ENCODE results near the gene LTBP1. TPM values are rescaled to one million over a fixed set of nuclear protein-coding genes. Genes with fewer than 3 reads are reported as not detected.

The LTBP1 gene
- total RNA-seq, 1 donor: 33.7 TPM

DNA sequence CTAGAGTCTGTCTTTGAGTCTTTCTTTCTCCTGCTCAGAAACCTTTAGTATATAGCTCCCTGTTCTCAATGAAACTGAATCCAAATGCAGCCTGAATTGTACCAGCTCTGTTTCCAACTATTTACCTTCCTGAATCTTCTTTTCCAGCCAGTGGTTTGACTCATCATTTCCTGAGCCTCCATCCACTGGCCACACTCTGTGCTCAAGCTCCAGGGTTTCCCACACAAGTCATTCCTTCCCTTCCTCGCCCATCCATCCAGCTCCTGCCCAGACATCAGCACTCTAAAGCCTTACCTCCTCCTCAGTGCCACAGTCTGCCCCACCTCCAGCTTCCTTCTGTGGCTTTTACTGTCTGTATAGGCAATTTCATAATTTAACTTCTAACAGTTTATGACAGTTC is 296.1 kb downstream of the LTBP1 start:
- DNase-seq (ENCODE audit: low read depth): peak; percentile 52
- TF ChIP-seq, protein P1, sequence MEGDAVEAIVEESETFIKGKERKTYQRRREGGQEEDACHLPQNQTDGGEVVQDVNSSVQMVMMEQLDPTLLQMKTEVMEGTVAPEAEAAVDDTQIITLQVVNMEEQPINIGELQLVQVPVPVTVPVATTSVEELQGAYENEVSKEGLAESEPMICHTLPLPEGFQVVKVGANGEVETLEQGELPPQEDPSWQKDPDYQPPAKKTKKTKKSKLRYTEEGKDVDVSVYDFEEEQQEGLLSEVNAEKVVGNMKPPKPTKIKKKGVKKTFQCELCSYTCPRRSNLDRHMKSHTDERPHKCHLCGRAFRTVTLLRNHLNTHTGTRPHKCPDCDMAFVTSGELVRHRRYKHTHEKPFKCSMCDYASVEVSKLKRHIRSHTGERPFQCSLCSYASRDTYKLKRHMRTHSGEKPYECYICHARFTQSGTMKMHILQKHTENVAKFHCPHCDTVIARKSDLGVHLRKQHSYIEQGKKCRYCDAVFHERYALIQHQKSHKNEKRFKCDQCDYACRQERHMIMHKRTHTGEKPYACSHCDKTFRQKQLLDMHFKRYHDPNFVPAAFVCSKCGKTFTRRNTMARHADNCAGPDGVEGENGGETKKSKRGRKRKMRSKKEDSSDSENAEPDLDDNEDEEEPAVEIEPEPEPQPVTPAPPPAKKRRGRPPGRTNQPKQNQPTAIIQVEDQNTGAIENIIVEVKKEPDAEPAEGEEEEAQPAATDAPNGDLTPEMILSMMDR (IDR thresholded peaks at IDR 0.05; ENCODE audit: insufficient read depth, low read depth, low read length): no peak
- no peak overlapping the region for H3K4me3 ChIP-seq (ENCODE audit: low read depth, low read length)

DNA sequence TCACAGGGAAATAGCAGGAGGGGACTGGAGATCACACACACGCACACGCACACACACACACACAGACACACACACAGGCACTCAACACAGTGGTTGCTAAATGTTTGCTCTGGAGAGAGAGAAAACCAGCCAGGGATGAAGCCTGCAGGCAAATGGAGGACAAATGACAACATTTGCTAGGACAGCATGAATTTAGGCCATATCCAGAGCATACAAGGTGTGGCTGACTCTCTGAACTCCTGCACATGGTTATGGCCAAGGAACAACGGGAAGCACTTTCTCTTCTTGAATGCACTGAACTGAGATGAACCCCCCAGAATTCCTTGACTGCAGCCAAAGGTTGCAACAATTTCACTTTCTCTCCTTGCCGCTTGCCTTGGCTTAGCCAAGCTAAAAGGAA is 299.7 kb downstream of the LTBP1 start:
- TF ChIP-seq, protein P1 (IDR thresholded peaks at IDR 0.05; ENCODE audit: insufficient read depth, low read depth, low read length): no peak
- no peak for DNase-seq (ENCODE audit: low read depth)
- no peak overlapping the region for H3K4me3 ChIP-seq (ENCODE audit: low read depth, low read length)

DNA sequence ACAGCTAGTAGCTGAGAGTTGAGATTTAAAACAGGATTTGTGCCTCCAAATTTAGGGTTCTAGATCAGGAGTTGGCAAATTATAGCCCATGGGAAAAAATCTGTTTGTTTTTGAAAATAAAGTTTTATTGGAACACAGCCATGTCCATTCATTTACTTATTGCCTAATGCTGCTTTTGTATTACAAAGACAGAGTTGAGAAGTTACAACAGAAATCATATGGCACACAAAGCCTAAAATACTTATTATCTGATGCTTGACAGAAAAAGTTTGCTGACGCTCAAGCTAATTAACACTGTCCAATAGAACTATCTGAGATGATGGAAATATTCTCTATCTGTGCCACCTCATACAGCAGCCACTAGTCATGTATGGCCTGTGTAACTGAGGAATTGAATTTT is 300.6 kb downstream of the LTBP1 start:
- TF ChIP-seq, protein P1 (IDR thresholded peaks at IDR 0.05; ENCODE audit: insufficient read depth, low read depth, low read length): no peak
- no peak overlapping the region for H3K4me3 ChIP-seq (ENCODE audit: low read depth, low read length)
- DNase-seq (ENCODE audit: low read depth): no peak

DNA sequence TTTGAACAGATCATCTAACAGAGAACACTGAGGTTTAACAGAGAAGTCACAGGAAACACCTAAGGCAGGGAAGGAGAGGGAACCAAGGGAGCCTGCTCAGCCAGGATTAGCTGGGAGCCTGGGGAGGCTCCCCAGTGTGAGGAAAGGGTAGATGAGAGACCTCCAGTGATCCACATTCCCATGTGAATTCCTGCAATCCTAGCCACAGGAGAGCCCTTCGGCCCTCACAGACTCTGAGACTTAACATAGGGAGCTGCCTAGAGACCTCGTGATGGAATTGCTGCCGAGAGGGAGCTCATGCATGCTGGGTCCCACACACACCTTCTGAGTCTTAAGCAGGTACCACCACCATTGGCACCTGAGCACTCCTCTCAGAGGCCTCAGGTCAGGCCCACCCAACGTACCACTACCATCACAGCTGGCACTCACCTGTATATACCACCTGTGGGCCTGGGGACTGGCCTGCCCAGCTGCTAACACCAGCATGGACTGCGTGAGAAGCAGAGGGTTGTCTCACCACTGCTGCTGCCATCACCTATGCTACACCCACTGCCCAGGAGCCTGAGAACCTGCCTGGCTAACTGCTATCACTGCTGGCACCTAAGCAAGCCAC is 303.8 kb downstream of the LTBP1 start:
- H3K4me3 ChIP-seq (ENCODE audit: low read depth, low read length): no peak overlapping the region
- TF ChIP-seq, protein P1 (IDR thresholded peaks at IDR 0.05; ENCODE audit: insufficient read depth, low read depth, low read length): no peak
- DNase-seq (ENCODE audit: low read depth): no peak

DNA sequence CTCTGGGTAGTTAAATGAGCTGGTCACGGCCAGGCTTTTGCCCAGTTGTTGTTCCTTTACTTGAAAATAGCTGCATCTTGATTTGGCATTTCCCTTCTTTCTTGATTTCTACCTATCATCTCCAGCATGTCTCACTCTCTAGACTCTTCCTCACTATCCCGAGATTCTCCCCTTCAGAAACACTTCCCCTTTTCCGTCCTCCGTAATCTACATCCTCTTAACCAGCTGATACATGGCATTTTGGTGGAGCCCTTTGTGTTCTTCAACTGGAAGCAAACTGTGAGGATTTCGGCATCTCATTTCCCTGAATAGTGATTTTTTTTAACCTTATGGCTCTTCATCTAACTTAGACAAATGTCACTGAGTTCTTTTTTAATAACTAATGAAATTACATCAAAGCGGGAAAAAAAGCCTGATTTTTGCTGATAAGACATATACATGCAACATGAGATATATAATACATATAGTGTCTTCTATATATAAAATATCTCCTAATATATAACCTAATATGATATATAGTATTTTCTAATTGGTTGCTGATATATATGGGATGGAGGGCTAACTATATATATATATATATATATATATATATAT is 309.5 kb downstream of the LTBP1 start:
- TF ChIP-seq, protein P1 (IDR thresholded peaks at IDR 0.05; ENCODE audit: insufficient read depth, low read depth, low read length): no peak
- DNase-seq (ENCODE audit: low read depth): no peak
- H3K4me3 ChIP-seq (ENCODE audit: low read depth, low read length): no peak overlapping the region

DNA sequence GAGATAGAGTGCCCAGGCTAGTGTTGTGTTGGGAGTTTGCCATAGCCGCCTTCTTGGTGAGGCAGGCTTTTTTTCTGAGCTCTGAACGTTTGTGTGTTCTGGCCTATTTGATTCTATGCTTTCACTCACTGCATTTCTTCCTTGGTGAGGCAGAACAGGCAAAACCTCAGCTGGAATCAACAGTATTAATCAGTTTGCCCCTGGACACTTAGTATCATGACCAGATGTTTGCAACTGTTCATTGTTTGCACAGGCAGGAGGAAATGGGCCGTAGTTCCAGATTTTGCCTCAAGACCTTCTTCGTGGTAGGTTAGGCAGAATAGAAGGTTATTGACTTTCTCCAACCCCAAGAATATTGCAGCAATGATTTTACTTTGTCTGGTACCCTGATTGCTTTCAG is 311.6 kb downstream of the LTBP1 start:
- DNase-seq (ENCODE audit: low read depth): no peak
- TF ChIP-seq, protein P1 (IDR thresholded peaks at IDR 0.05; ENCODE audit: insufficient read depth, low read depth, low read length): no peak
- no peak overlapping the region for H3K4me3 ChIP-seq (ENCODE audit: low read depth, low read length)

DNA sequence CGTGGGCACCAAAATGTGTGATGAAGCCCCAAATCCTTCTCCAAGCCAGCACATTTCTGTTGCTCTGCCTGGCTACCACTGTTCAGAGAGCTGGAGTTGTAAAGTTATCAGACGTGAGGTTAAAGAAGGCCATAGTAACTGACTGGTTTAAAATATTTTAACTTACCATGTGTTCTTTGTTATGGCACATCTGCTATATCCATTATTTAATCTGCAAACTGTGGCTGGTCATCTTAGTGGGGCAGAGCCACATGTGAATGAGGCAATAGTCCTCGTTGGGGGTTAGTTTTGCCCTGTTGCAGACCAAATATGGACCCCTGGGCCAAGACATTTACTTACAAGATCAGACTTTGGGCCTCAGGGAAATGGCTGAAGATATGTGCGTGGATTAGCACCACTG is 315.3 kb downstream of the LTBP1 start:
- TF ChIP-seq, protein P1 (IDR thresholded peaks at IDR 0.05; ENCODE audit: insufficient read depth, low read depth, low read length): no peak
- H3K4me3 ChIP-seq (ENCODE audit: low read depth, low read length): no peak overlapping the region
- DNase-seq (ENCODE audit: low read depth): no peak
